Vein endothelial cell (primary cell): Measurements from ENCODE around the gene MESP2. TPM values are rescaled to one million over a fixed set of nuclear protein-coding genes. Genes with fewer than 3 reads are reported as not detected.

ENCODE experiments used
- total RNA-seq: library from RNA; depleted of rRNA; stranded (reverse); fragments of >200 nt; gene quantifications from 2 replicates; pipeline ENCODE4 v1.2.3, GENCODE V29; 2012

Gene MESP2
- total RNA-seq = 0.19 TPM in 1 of 2 replicates, not detected in the other

GRCh38 chr15:89776274-89777072, at the start of gene MESP2:
Gene MESP2 (plus strand): TSS chr15:89776332. CDS start chr15:89776358, 26 bp downstream.

GRCh38 chr15:89750560-89751542, 25.3 kb upstream of the MESP2 start, which contains the start of gene MESP1:
Gene MESP1 (minus strand): TSS chr15:89751249. CDS start chr15:89751231, 18 bp downstream.

Other genes with a start within 250 kb of the MESP2 start
- gene TICRR, start 200.9 kb upstream of the MESP2 start, total RNA-seq = 3.3 and 6.2 TPM in 2 replicates
- gene KIF7, start 120.9 kb upstream of the MESP2 start, total RNA-seq = 3.9 and 4.2 TPM in 2 replicates
- gene PLIN1, start 97.0 kb upstream of the MESP2 start, total RNA-seq = 0.10 TPM in 1 of 2 replicates, not detected in the other
- 2.4 and 3.3 TPM in 2 replicates for gene PEX11A, start 85.6 kb upstream of the MESP2 start, total RNA-seq
- gene WDR93, start 85.5 kb upstream of the MESP2 start, total RNA-seq = 0.10 TPM in 1 of 2 replicates, not detected in the other
- 0.10 and 0.33 TPM in 2 replicates for gene MESP1, start 25.1 kb upstream of the MESP2 start, total RNA-seq
- gene ANPEP, start 38.5 kb downstream of the MESP2 start, total RNA-seq = 19.9 and 35.5 TPM in 2 replicates
- gene AP3S2, start 117.7 kb downstream of the MESP2 start, total RNA-seq = 41.8 and 43.8 TPM in 2 replicates
- 10.3 and 11.4 TPM in 2 replicates for gene ARPIN, start 136.6 kb downstream of the MESP2 start, total RNA-seq
- 14.9 and 25.2 TPM in 2 replicates for gene ZNF710, start 225.0 kb downstream of the MESP2 start, total RNA-seq